GM21381 (cell line): ENCODE results near the gene MED13.
"Not testable (repeated sequence)": the region's sequence is repeated elsewhere in the genome, so short reads cannot be mapped to it uniquely, and the experiment has no call there.

Source experiments
- ATAC-seq: cut with Tn5 transposase; IDR thresholded peaks from one replicate; pipeline ENCODE4 v1.9.1; 2021; ENCODE audit warnings: mild to moderate bottlenecking, moderate library complexity; ENCODE audit not compliant: unreplicated experiment

The MED13 gene

DNA sequence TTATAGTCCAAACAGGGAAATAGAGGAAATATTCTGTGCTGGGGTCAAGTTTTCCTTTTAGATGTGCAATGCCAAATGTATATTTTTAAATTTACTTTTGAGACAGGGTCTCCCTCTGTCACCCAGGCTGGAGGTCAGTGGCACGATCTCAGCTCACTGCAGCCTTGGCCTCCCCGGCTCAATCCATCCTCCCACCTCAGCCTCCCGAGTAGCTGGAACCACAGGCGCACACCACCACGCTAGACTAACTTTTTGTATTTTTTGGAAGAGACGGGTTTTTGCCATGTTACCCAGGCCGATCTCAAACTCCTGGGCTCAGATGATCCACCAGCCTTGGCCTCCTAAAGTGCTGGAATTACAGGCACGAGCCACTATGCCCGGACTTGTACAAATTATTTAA, 25.8 kb upstream of the MED13 start:
- ATAC-seq: no peak

DNA sequence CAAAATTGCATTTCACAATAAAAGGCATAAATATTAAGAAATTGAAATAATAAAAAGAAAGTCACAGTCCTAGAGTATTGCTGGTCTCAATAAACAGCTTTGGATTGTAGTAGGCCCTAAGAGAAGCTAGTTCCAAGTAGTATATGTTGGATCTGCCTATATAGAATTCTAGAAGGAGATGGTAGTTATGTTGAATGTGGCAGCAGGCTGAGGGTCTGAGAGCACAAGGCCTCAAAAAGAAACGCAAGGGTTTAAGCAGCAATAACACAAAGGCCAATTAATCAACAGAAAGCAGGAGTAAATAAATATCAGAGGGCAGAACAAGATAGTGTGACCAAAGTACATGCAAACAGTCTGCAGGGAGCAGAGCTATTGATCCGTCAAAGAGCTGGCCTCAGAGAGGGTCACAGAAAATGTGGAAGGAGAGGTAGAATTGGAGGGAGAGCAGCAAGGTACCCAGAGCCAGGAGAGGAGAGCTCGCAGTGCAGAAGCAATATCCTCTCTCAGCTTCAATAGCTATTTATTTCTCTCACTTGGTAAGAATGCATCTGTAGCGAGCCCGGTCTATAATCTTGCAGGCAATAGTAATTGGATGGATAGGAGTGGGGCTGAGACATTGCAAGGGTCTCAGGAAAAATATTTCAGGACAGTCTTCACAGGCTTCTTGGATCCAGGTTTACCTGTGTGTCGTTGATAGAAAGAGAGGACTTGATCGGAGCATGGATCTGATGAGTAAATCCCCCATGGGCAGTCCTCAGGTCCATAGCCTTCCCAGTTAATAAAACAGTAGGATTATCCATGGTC, 25.1 kb upstream of the MED13 start:
- ATAC-seq: no peak

DNA sequence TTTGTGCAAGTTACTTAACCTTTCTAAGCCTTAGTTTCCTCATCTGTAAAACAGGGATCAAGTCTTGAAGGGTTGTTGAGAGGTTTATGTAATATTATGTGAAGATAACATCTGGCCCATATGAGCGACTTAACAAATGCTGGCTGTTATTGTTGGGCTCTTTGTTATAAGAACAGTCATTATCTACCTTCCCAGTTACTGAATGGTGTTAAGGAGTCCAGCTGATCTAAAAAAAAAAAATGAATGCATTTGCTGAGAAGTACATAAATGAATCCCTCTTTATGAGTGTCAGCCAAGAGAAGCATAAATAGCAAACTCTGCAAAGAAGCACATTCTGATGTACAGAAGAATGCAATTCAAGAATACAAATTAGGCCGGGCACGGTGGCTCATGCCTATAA, 24.3 kb upstream of the MED13 start:
- no peak for ATAC-seq

DNA sequence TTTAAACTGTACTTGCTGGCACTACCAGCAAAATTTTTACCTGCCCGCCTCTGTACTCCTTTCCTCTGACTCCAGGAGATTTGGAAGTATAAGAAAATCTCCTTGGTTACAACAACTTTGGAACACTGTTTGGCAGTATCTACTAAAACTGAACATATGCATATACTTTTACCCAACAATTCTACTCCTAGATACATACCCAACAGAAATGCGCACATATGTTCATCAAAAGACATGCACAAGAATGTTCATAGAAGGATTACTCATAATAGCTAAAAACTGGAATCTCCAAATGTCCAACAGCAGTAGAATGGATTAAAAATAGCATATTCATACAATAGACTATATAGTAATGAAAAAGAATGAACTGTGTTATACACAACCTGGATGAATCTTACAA, 21.7 kb upstream of the MED13 start:
- no peak for ATAC-seq

DNA sequence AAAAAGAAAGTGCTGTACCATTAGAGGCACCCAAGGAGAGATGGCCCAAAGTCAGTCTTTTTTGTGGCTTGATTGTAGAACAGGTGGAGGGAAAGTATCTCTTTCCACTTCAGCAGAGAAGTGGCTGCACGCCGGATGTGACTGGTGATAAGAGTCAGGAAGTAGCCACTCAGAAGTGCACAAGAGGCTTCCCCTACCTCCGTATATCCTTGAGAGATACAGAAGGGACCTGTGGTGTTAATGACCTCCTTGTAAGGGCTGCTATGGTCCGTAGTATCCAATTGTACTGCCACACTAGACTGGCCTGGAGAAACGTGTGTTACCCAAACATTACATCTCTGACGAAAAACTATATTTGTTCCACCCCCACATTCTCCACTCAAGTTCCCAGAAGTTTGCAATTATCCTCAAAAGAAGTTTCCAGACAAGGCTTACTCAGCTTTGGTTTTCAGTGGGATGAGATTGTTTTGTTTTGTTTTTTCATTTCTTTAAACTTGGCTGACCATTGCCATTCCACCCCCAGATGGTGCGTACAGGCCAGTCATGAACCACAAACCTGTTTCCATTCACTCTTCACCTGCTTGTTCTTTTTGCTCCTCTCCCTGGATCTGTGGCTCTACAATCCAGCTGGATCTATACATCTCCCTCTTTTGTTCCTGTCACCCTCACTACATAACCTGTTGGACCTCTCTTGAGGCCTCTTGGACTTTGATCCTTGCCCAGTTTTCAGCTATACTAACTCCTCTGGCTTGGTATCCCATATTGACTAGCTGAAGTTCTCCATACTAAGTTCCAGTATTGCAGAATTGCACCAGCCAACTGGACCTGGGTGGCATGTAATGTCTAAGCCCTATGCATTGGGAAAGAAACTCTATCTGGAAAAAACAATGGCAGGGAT, 20.7 kb upstream of the MED13 start:
- ATAC-seq: no peak

DNA sequence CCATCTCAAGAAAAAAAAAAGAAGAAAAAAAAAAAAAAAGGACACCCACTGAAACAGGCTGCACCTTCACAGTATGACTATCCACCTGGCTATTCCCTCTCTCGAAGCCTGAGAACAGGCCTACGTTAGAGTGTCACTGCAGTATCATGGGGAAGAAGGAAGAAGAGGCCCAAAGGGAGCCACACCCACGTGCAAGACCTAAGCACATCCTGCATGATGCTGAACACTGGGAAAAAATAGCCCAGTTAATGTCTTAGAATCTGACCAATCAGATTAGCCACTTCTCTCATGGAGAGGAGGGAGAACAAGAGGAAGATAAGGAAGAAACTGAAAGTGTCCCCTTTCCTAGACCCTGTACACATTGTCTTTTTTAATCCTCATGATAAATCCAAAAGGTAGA, 19.5 kb upstream of the MED13 start:
- no peak for ATAC-seq

DNA sequence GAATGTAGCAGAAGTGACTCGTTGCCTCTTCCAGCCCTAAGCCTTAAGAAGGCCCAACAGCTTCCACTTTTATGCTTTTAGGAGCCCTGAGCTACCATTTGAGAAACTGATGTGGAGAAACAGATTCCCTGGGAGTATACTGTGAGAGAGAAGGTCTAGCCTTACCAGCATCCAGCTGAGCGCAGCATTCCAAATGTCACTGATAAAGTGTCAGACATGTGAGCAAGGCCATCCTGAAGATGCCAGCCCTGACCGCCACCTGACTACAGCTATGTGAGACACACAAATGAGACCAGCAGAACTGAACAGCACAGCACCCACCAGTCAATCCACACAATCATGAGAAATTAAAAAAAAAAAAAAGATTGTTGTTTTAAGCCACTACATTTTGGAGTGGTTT, 18.6 kb upstream of the MED13 start:
- ATAC-seq: no peak

DNA sequence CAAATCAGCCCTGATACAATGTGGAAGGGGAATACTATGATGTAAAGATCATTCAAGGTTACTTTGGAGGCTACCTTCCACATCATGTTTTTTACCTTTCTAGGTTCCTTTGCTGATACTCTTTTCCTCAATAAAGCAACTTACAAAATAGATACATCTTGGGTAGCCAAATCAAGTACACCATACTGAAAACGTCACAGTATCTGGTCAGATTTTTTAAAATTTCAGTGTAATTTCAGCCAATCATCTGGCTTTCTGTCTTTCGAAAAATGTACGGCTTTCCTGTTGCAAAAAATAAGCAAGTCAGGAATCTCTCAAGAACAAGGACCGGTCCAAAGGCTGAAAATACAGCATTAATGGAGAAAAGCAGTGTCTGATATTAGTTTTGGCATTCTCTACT, 15.6 kb upstream of the MED13 start:
- no peak for ATAC-seq

DNA sequence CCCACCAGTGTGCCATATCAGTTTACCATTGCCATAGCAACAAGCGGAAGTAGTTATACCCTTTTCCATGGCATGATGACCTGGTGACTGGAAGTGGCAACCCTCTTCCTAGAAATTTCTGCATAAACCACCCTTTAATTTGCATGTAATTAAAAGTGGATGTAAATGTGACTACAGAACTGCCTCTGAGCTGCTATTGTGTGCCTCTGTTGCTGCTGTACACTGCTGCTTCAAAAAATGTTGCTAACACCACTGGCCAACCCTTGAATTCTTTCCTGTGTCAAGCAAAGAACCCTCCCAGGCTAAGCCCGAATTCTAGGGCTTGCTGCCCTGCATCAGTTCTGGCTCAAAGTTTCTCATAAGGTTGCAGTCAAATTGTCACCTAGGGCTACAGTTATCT, 12.9 kb upstream of the MED13 start:
- ATAC-seq: no peak

DNA sequence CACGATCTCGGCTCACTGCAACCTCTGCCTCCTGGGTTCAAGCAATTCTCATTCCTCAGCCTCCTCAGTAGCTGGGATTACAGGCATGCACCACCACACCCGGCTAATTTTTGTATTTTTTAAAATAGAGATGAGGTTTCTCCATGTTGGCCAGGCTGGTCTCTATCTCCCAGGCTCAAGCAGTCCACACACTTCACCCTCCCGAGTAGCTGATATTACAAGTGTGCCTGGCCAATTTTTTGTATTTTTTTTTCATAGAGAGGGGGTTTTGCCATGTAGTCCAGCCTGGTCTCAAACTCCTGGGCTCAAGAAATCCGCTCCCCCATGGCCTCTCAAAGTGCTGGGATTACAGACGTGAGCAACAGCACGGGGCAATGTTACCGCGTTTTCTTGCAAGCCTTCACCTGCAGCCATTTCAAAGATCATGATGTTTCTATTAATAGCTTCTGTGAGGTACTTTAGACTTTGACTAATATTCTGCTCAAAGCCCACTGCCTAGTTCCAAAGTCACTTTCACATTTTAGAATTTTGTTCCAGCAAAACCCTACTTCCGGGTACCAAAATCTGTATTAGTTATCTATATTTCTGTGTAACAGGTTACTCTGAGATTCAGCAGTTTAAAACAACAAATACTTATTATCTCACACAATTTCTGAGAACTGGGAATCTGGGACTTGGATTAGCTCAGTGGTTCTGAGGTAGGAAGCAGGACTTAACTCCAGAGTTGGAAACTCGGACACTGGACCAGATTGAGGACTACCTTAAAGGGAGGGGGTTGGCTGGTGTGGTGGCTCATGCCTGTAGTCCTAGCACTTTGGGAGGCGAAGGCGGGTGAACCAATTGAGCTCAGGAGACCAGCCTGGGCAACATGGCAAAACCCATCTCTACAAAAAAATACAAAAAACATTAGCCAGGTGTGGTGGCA, 12.0 kb upstream of the MED13 start:
- no peak for ATAC-seq

DNA sequence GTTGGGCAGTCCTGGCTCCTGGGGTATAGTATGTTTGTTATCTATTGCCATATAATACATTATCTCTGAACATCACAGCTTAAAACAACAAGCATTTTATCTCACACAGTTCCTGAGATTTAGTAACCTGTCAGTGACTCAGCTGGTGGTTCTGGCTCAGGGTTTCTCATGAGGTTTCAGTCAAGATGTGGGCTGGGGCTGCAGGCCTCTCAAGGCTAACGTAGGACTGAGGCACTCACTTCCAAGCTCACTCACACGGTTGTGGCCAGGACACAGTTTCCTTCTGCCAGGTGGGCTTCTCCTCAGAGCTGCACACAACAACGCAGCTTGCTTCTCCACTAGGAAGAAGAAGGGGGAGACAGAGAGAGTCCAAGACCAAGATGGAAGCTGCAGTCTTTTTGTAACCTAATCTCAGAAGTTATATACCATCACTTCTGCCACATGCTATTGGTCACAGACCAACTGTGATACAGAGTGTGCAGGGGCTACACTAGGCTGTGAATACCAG, 10.3 kb upstream of the MED13 start:
- ATAC-seq: no peak

DNA sequence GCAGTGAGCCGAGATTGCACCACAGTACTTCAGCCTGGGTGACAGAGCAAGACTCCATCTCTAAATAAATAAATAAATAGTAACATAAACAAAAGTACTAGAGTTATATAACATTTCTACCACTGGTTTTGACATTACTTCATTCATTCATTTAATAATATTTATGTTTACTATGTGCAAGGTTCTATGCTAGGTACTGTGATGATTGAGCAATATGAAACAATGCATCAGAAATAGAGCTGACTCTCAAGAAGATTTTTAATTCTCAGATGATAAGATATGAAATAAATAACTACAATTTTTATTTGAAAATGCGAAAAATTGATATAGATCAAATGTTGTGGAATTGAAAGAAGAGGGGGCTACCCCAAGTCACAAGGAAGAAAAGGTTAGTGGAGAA, 8.9 kb upstream of the MED13 start:
- ATAC-seq: no peak

DNA sequence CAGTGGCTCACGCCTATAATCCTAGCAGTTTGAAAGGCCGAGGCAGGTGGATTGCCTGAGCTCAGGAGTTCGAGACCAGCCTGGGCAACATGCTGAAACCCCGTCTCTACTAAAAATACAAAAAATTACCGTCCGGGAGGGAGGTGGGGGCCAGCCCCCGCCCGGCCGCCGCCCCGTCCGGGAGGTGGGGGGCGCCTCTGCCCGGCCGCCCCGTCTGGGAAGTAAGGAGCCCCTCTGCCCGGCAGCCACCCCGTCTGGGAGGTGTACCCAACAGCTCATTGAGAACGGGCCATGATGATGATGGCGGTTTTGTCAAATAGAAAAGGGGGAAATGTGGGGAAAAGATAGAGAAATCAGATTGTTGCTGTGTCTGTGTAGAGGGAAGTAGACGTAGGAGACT, 7.8 kb upstream of the MED13 start:
- ATAC-seq: not testable (repeated sequence)

DNA sequence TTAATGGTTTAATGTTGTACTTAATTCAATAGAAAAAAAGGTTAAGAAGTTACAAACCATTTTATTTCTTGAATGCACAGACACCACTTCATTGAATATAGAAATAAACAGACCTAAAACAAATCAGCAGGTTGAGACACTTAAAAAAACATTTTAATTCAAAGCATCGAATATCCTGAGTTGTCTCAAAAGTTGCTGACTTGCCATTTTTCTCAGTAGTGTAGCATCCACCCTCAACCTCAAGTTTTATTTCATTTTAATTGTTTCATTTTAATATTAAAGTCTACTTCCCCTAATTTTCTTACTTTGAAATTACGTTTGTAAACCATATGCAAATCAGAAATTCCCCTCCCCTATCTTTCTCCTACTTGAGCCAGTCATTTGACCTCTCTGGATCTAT, 5.8 kb upstream of the MED13 start:
- no peak for ATAC-seq

DNA sequence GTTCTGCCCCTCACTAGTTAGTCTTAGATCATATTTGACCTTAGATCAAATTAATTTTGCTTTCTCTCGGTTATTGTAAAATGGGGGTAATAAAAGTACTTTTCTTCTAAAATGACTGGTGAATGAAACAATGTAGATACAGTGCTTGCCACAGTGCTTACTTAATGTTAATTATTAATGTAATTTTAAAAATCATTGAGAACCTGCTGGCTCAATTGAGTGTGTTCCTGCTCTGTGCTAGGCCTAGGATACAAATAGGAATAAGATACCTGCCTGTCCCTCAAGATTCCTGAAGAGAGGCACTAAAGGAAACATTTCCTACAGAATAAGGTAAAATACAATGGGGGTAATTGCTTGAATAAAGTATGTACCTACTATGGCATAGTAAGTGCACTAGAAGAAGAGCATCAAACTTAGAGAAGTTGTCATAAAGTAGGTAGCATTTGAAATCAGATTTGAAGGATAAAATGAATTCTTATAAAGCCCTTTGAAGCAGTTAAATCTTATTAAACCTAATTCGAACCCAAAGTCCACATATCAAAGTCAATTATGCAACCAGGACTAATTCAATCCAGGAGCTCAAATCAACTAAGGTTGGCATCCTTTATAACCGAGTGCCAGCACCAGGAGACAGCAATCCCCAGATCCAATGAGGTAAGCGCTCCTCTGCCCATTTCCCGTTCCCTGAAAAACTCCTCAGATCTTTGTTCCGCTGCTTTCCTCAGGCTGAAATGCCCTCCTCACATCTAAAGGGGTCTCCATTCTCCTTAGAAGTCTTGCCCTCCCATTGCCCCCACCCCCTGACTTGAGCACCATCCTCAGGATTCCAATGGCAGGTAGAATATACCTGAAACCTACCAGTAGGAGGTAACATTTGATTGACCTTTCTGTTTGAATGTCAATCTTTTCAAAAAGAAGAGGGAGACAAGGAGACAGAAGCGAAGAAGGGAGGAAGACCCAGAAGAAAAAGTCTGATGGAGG, 2.4 kb upstream of the MED13 start:
- no peak for ATAC-seq

DNA sequence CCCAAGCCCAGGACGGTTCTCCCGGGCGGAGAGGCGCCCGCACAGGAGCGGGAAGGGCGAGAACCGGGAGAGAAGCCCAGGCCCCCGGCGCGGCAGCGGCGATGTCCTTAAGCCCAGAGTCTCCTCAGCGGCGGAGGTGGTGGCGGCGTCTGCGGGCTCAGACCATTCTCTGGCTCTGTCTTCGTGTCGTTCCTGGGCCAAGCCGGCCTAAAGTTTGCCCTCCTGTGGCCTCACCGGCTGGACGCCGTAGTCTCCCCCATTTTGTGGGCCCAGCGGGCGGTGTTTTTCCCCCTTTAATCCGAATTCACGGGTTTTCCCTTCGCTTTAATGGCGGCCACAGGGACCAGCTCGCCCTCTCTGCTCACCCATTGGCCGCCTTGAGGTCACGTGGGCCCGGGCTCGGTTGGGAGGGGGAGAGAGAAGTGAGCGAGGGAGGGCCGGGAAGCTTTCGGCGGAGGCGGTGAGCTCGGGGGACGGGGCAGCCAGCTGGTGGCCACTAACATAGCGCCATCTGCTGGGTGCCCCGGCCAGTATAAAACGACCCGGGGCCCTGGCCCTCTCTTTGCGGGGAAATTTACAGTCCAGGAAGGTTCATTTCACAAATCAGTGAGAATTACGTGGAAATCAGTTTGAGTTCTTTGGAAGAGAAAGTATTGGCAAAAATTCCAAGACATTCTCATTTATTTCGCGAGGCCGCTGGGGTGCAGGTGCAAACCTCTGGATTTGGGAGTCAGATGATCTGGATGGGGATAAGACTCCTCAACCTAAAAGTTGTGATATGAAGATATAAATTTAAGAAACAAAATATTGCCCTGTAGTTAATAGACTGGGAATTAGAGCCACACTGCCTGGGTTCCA, 762 bp upstream of the MED13 start:
- ATAC-seq: peak; percentile 92

DNA sequence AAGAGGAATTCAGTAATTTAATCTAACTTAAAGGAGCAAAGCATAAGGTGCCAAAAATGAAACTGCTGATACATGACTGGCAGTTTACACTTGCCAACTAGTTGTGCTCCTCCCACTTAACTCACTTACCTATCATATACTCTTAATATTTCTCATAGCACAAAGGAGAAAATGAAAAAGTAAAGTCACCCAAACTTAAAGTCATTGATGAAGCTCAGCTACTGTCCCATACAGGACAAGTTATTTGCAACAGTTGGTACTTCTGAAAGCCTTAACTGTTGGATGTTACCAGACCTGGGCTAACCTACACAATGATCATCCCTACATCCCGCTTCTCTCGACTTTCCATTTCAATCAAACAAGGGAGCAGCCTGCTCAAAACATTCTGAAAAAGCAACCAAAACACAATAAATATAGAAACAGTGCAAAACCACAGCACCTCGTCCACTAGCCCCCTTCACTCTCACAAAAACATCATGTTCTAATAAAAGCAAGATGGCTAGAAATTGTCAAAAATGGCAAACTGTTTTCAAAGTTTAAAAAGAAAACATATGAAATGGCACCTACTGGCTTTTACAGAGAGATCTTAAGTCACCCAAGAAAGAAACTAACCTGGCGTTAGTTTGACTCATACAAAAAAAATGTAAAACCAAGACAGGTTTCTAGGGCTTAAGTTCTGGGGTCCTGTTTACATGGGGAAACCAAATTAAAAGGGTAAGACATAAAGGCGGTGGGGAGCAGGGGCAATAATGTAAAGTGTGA, 868 bp downstream of the MED13 start:
- ATAC-seq: no peak

DNA sequence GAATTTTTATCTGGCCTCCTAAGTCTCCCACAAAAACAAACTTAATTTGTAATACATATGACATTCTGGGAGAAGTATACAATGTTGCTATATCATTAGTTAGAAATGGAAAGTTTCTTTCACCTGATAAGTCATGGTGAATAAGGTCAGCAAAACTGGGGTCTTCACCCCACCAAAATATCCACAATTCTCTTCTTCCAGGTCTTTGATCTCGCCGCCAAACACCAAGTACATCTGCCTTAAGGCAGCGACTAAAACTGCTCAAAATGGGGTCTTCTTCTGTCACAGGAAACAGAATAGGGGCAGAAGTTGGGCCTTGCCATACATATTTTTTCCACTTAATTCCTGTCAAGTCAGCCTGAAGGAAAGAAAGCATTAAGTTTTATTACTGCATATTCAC, 2.1 kb downstream of the MED13 start:
- no peak for ATAC-seq
